NB4 (cell line): Measurements from ENCODE around the gene UST.

Experiments used
- POLR2A ChIP-seq: IDR thresholded peaks from 2 replicates; pipeline ENCODE4 v1.6.1; 2011; ENCODE audit warnings: mild to moderate bottlenecking; ENCODE audit not compliant: insufficient read length; ENCODE audit errors: extremely low read depth
- TF ChIP-seq, protein P1 (sequence below): IDR thresholded peaks from one replicate; pipeline ENCODE4 v1.5.1; 2012; ENCODE audit warnings: low read depth, low read length

DNA sequence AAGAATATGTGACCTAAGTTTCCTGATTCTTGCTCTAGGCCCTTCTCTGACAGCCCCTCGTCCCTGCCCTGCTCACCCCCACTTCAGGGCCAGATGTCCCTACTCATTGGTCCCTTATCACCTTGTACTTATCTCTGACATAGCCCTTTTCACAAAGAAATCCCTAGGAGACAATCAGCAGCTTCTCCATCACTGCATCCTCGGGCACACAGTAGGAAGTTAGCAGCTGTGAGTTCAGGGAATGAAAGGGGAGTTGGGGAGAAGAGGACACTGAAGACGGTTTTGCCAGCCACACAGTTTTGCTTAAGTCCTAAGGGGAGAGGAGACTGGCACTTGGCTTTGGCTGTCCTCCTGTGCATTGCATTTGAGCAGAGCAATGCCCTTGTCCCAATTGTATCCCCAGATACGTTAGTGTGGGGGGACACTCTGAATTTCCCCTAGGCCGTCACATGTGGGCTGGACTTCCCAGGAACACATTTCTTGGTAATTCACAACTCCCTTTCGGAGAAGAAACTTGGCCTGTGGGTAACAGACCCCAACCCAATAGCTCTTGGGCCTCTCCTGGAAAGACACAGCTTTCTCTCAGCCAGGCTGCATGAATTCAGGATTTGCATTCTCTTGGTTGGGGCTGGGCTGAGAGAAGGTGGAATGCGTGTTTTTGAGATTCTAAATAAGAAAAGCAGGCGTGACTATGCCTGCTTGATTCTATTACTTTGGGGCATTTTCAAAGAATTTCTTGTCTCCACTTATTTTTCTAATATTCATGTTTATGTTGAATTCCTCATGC is 177.6 kb downstream of the UST start:
- TF ChIP-seq, protein P1, sequence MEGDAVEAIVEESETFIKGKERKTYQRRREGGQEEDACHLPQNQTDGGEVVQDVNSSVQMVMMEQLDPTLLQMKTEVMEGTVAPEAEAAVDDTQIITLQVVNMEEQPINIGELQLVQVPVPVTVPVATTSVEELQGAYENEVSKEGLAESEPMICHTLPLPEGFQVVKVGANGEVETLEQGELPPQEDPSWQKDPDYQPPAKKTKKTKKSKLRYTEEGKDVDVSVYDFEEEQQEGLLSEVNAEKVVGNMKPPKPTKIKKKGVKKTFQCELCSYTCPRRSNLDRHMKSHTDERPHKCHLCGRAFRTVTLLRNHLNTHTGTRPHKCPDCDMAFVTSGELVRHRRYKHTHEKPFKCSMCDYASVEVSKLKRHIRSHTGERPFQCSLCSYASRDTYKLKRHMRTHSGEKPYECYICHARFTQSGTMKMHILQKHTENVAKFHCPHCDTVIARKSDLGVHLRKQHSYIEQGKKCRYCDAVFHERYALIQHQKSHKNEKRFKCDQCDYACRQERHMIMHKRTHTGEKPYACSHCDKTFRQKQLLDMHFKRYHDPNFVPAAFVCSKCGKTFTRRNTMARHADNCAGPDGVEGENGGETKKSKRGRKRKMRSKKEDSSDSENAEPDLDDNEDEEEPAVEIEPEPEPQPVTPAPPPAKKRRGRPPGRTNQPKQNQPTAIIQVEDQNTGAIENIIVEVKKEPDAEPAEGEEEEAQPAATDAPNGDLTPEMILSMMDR = no peak
- TF ChIP-seq POLR2A = no peak
